22Rv1 (cell line): ENCODE data around the gene IMPDH1.

Experiments used
- H3K27ac ChIP-seq: fragments of 450-650 bp; 2 replicates; pipeline ENCODE4 v1.5.1; 2017
- CTCF ChIP-seq: fragments of 450-650 bp; IDR thresholded peaks from 2 replicates; pipeline ENCODE4 v1.5.1; 2017; ENCODE audit warnings: mild to moderate bottlenecking
- ZFX ChIP-seq: fragments of 450-650 bp; IDR thresholded peaks from 2 replicates; pipeline ENCODE4 v1.6.1; 2017; ENCODE audit warnings: antibody characterized with exemption, borderline replicate concordance

Gene IMPDH1

GRCh38 chr7:128350708-128351295 lies 59.0 kb downstream of the IMPDH1 start:
- H3K27ac ChIP-seq: no peak overlapping the region
- TF ChIP-seq ZFX (no peak), CTCF (no peak)

GRCh38 chr7:128349466-128349825 lies 60.3 kb downstream of the IMPDH1 start:
- TF ChIP-seq CTCF (no peak), ZFX (no peak)
- no peak overlapping the region for H3K27ac ChIP-seq

- peak; percentile 85 for TF ChIP-seq CTCF
- TF ChIP-seq ZFX: no peak
- no peak overlapping the region for H3K27ac ChIP-seq
These were observed 62.1 kb downstream of the IMPDH1 start for GRCh38 chr7:128347647-128348097.

GRCh38 chr7:128344431-128344774 lies 65.4 kb downstream of the IMPDH1 start:
- TF ChIP-seq CTCF: no peak
- TF ChIP-seq ZFX: no peak

GRCh38 chr7:128343554-128344430 lies 66.0 kb downstream of the IMPDH1 start, which contains the start of gene RBM28:
Gene RBM28 (minus strand): TSS chr7:128343908. CDS start chr7:128343793, 115 bp downstream.
- H3K27ac ChIP-seq: peak within 1 kb of the TSS; percentile 89
- TF ChIP-seq ZFX: no peak
- no peak for TF ChIP-seq CTCF

More at GRCh38 chr7:128344431-128344774, 65.4 kb downstream of the IMPDH1 start:
- H3K27ac ChIP-seq: no peak overlapping the region
